DND-41 (cell line): ENCODE measurements around the gene CHPF.
A peak's percentile ranks its signal among the peaks of the same experiment; 100 is the strongest.

Source experiments
- ATAC-seq: fragments of 200-7000 bp; cut with Tn5 transposase; 3 replicates; pipeline ENCODE4 v1.9.1; 2021; ENCODE audit warnings: low read depth; ENCODE audit not compliant: insufficient read depth
- DNase-seq: peaks from one replicate; pipeline ENCODE4 v3.0.0-alpha.2; 2020
- H2AFZ ChIP-seq: 2 replicates; pipeline ENCODE4 v1.6.0; 2012; ENCODE audit warnings: low read depth, low read length
- H3K27ac ChIP-seq: 2 replicates; pipeline ENCODE4 v1.5.1; 2012; ENCODE audit warnings: low read length, inconsistent platforms
- H3K27me3 ChIP-seq: fragments of 200-600 bp; sonication (generic); 2 replicates; pipeline ENCODE4 v1.6.0; 2012; ENCODE audit warnings: low read length, mild to moderate bottlenecking, inconsistent platforms; ENCODE audit not compliant: insufficient read depth, poor library complexity
- H3K36me3 ChIP-seq: 2 replicates; pipeline ENCODE4 v1.5.1; 2012; ENCODE audit warnings: low read length, inconsistent platforms; ENCODE audit not compliant: insufficient read depth
- H3K4me1 ChIP-seq: 2 replicates; pipeline ENCODE4 v1.5.1; 2012; ENCODE audit warnings: mild to moderate bottlenecking, low read length; ENCODE audit not compliant: insufficient read depth
- H3K4me2 ChIP-seq: 2 replicates; pipeline ENCODE4 v1.6.0; 2012; ENCODE audit warnings: mild to moderate bottlenecking, moderate library complexity, low read length, inconsistent platforms; ENCODE audit not compliant: insufficient read depth
- H3K4me3 ChIP-seq, 2 experiments: fragments of 200-600 bp in 1 of 2; shearing (Covaris generic) in 1 of 2; 2 replicates each; pipeline ENCODE4 v1.5.1; 2012 to 2016; ENCODE audit warnings: inconsistent platforms in 2 of 2, low read length in 2 of 2, mild to moderate bottlenecking in 2 of 2, low read depth in 1 of 2, moderate library complexity in 1 of 2
- H3K79me2 ChIP-seq: 2 replicates; pipeline ENCODE4 v1.6.0; 2012; ENCODE audit warnings: low read length, inconsistent platforms; ENCODE audit not compliant: insufficient read depth
- H3K9ac ChIP-seq: 2 replicates; pipeline ENCODE4 v1.6.0; 2012; ENCODE audit warnings: low read depth, mild to moderate bottlenecking, inconsistent platforms, low read length, moderate library complexity
- H3K9me3 ChIP-seq: 2 replicates; pipeline ENCODE4 v1.5.1; 2012; ENCODE audit warnings: low read length, moderate library complexity, mild to moderate bottlenecking, inconsistent platforms; ENCODE audit not compliant: insufficient read depth, severe bottlenecking
- H4K20me1 ChIP-seq: 2 replicates; pipeline ENCODE4 v1.6.0; 2012; ENCODE audit warnings: low read length; ENCODE audit not compliant: insufficient read depth
- CTCF ChIP-seq: IDR thresholded peaks from 2 replicates; pipeline ENCODE4 v1.5.1; 2012; ENCODE audit warnings: borderline replicate concordance, low read length, moderate library complexity, mild to moderate bottlenecking; ENCODE audit not compliant: poor library complexity, severe bottlenecking; ENCODE audit errors: extremely low read depth
- EZH2 ChIP-seq: IDR thresholded peaks from 3 replicates; pipeline ENCODE4 v1.6.1; 2012; ENCODE audit warnings: borderline replicate concordance, low read depth, mild to moderate bottlenecking, moderate library complexity, low read length, inconsistent platforms; ENCODE audit not compliant: severe bottlenecking

CHPF gene

GRCh38 chr2:219514836-219515235, 28.8 kb downstream of the CHPF start:
- H3K4me3 ChIP-seq, result no peak overlapping the region
- TF ChIP-seq EZH2 (no peak), CTCF (no peak)
- no peak overlapping the region for H2AFZ ChIP-seq
- no peak overlapping the region for H3K27ac ChIP-seq
- H4K20me1 ChIP-seq, result peaks cover 6% of the 10 kb centered on the region
- H3K4me2 ChIP-seq, result no peak overlapping the region
- H3K79me2 ChIP-seq, result no peaks in the 10 kb centered on the region
- DNase-seq (no peak), ATAC-seq (no peak)
- no peak overlapping the region for H3K9ac ChIP-seq
- no peaks in the 10 kb centered on the region for H3K36me3 ChIP-seq
- peaks cover under 1% of the 10 kb centered on the region; the same call in 1 of the 2 replicates for H3K4me1 ChIP-seq
- H3K27me3 ChIP-seq, result peaks cover 53% of the 10 kb centered on the region
- no peaks in the 10 kb centered on the region for H3K9me3 ChIP-seq

- H3K4me3 ChIP-seq, result no peak within 1 kb of the TSS
- TF ChIP-seq CTCF (no peak), EZH2 (no peak)
- peaks cover 5% of the 10 kb centered on the region; the same call in 1 of the 2 replicates for H3K4me1 ChIP-seq
- no peak within 1 kb of the TSS for H3K9ac ChIP-seq
- no peaks in the 10 kb centered on the region for H3K36me3 ChIP-seq
- H3K79me2 ChIP-seq, result no peaks in the 10 kb centered on the region
- no peak within 1 kb of the TSS for H3K27ac ChIP-seq
- no peak within 1 kb of the TSS for H3K4me2 ChIP-seq
- no peaks in the 10 kb centered on the region for H3K9me3 ChIP-seq
- no peak within 1 kb of the TSS for H2AFZ ChIP-seq
- H3K27me3 ChIP-seq, result peaks cover 53% of the 10 kb centered on the region
- DNase-seq, result peak; percentile 31
- ATAC-seq, result peak; percentile 66
- peaks cover 6% of the 10 kb centered on the region for H4K20me1 ChIP-seq
Observed at GRCh38 chr2:219514196-219514761, 29.3 kb downstream of the CHPF start, which contains the start of gene ASIC4. TSS of gene ASIC4 (plus strand) at chr2:219514482. CDS start at chr2:219514725, 243 bp downstream.

- Histone ChIP-seq H3K4me1 (peaks cover 5% of the 10 kb centered on the region; the same call in 1 of the 2 replicates), H3K9me3 (no peaks in the 10 kb centered on the region), H4K20me1 (peaks cover 6% of the 10 kb centered on the region), H3K79me2 (no peaks in the 10 kb centered on the region), H3K9ac (no peak overlapping the region), H3K4me2 (no peak overlapping the region), H2AFZ (no peak overlapping the region), H3K4me3 (no peak overlapping the region), H3K27me3 (peaks cover 53% of the 10 kb centered on the region), H3K36me3 (no peaks in the 10 kb centered on the region), H3K27ac (no peak overlapping the region)
- no peak for TF ChIP-seq EZH2
- TF ChIP-seq CTCF, result no peak
- DNase-seq, result no peak
- ATAC-seq, result no peak
Observed at GRCh38 chr2:219513787-219514186, 29.8 kb downstream of the CHPF start.
